K562 (cell line): ENCODE data around the gene LRRC25. TPM values are rescaled to one million over a fixed set of nuclear protein-coding genes. Genes with fewer than 3 reads are reported as not detected.

Source experiments
- ATAC-seq: fragments of 200-7000 bp; cut with Tn5 transposase; 3 replicates; pipeline ENCODE4 v1.9.1; 2020; ENCODE audit warnings: moderate library complexity
- BruUV-seq: library from RNA; stranded (reverse); fragments of 400-500 nt; replicated peaks from 2 replicates; lab custom pipeline; 2021; lab: Mats Ljungman, UMichigan
- CTCF ChIA-PET: fragments of 300-600 bp; formaldehyde crosslinking; extraction: SDS; loops from one replicate; lab custom pipeline; 2021; ENCODE audit warnings: low intra/inter-chr PET ratio; lab: Yijun Ruan, JAX
- POLR2A ChIA-PET: fragments of 300-600, 350-650 bp; sonication (Branson Sonifier 250); formaldehyde crosslinking; extraction: SDS; loops from one replicate; lab custom pipeline; 2021; ENCODE audit warnings: antibody characterized with exemption, inconsistent platforms; lab: Yijun Ruan, JAX
- DNase-seq, 4 experiments: peaks; one replicate each; pipeline versions ENCODE4 v3.0.0 to v3.0.0-alpha.2; 2011 to 2018; ENCODE audit warnings: low spot score in 3 of 4, mixed read lengths in 3 of 4; ENCODE audit errors: extremely low read depth in 1 of 4
- FAIRE-seq: peaks from 2 replicates; lab custom pipeline; 2011; peaks lifted over from hg19 to GRCh38; lab: Jason Lieb, UNC
- H2AFZ ChIP-seq: 2 replicates; pipeline ENCODE4 v1.6.0; 2011; ENCODE audit warnings: low read depth, low read length, control low read depth, inconsistent platforms
- H3K27ac ChIP-seq: fragments of 200-600 bp; 3 replicates; pipeline ENCODE4 v1.8.0; 2011; ENCODE audit warnings: low read depth, mild to moderate bottlenecking, control low read depth, inconsistent platforms, low read length, moderate library complexity, mixed read lengths; ENCODE audit errors: extremely low read depth
- H3K27me3 ChIP-seq, 2 experiments: fragments of 300-600 bp in 1 of 2; 2 replicates in 1 of 2; 3 replicates in 1 of 2; pipeline versions ENCODE4 v1.6.0 to v1.8.0; 2011; ENCODE audit warnings: inconsistent platforms in 2 of 2, low read length in 2 of 2, mild to moderate bottlenecking in 1 of 2, mixed read lengths in 1 of 2, moderate library complexity in 1 of 2; ENCODE audit not compliant: control insufficient read depth in 2 of 2, insufficient read depth in 2 of 2
- H3K36me3 ChIP-seq: fragments of 300-600 bp; 3 replicates; pipeline ENCODE4 v1.8.0; 2011; ENCODE audit warnings: mild to moderate bottlenecking, low read length, inconsistent platforms; ENCODE audit not compliant: control insufficient read depth, insufficient read depth
- H3K4me1 ChIP-seq, 2 experiments: fragments of 200-600 bp in 1 of 2; replicated peaks in 1 of 2; 2 replicates in 1 of 2; 3 replicates in 1 of 2; pipeline versions ENCODE4 v1.5.1 to v1.8.0; 2011; ENCODE audit warnings: inconsistent platforms in 2 of 2, low read length in 2 of 2, mild to moderate bottlenecking in 1 of 2, mixed read lengths in 1 of 2, moderate library complexity in 1 of 2; ENCODE audit not compliant: control insufficient read depth in 2 of 2, insufficient read depth in 2 of 2
- H3K4me2 ChIP-seq: 2 replicates; pipeline ENCODE4 v1.6.1; 2011; ENCODE audit warnings: low read length, control low read depth, inconsistent platforms, mixed read lengths; ENCODE audit not compliant: insufficient read depth
- H3K4me3 ChIP-seq: fragments of 200-600 bp; sonication (generic), shearing (Covaris generic); 2 replicates; pipeline ENCODE4 v1.5.1; 2016; ENCODE audit warnings: control low read depth, inconsistent platforms
- H3K79me2 ChIP-seq: fragments of 200-600 bp; 3 replicates; pipeline ENCODE4 v1.8.0; 2011; ENCODE audit warnings: low read length, inconsistent platforms; ENCODE audit not compliant: control insufficient read depth, insufficient read depth
- H3K9ac ChIP-seq, 2 experiments: 2 replicates each; pipeline versions ENCODE4 v1.6.0 to v1.6.1; 2011; ENCODE audit warnings: low read depth in 2 of 2, low read length in 2 of 2, control low read depth in 1 of 2, inconsistent platforms in 1 of 2, mild to moderate bottlenecking in 1 of 2, mixed read lengths in 1 of 2; ENCODE audit not compliant: insufficient read depth in 1 of 2
- H3K9me1 ChIP-seq: one replicate; pipeline ENCODE4 v1.6.0; 2011; ENCODE audit warnings: inconsistent platforms, mild to moderate bottlenecking, low read length, moderate library complexity; ENCODE audit not compliant: control insufficient read depth, insufficient read depth
- H3K9me3 ChIP-seq: replicated peaks from 2 replicates; pipeline ENCODE4 v1.5.1; 2011; ENCODE audit warnings: low read depth, low read length, inconsistent platforms; ENCODE audit not compliant: control insufficient read depth, insufficient read depth
- H4K20me1 ChIP-seq: replicated peaks from 2 replicates; pipeline ENCODE4 v1.6.1; 2011; ENCODE audit warnings: low read length, inconsistent platforms, mixed read lengths; ENCODE audit not compliant: control insufficient read depth, insufficient read depth
- RBM22 ChIP-seq: fragments of 200-400 bp; formaldehyde crosslinking; IDR thresholded peaks from 2 replicates; pipeline ENCODE4 v1.6.1; 2018; ENCODE audit warnings: low read length, low read depth; ENCODE audit not compliant: poor library complexity, severe bottlenecking
- STAT6 ChIP-seq: sonication (generic); formaldehyde crosslinking; IDR thresholded peaks from 2 replicates; pipeline ENCODE4 v1.8.1; 2023; ENCODE audit warnings: mild to moderate bottlenecking, missing genetic modification reagents
- WGBS: fragments of 100-300 bp; shearing (Covaris generic); methylation state at CpG from one replicate; pipeline ENCODE4 v1.1.6; 2016; ENCODE audit warnings: low coverage, mixed read lengths; ENCODE audit not compliant: insufficient coverage; ENCODE audit errors: missing lambda C conversion rate; 5-methylcytosine and 5-hydroxymethylcytosine counted together
- in situ Hi-C: fragments of 300-500 bp; cut with MboI; formaldehyde crosslinking; loops from 4 replicates; pipeline ENCODE4 v1.15.0; 2018; ENCODE audit warnings: inconsistent platforms, mixed read lengths
- intact Hi-C: fragments of 100-400 bp; cut with micrococcal nuclease; formaldehyde crosslinking; loops from 2 replicates; pipeline ENCODE4 v1.14.2; 2022
- polyA plus RNA-seq, 8 experiments: library from polyadenylated mRNA; depleted of rRNA in 4 of 8; stranded (reverse) in 5 of 8; unstranded in 3 of 8; fragments of >200 nt; fragmentation: Nextera tagmentation in 2 of 8; fragmentation: Illumina TruSeq in 1 of 8; extraction: Ambion mirVana in 2 of 8; extraction: Trizol in 1 of 8; gene quantifications; 2 replicates each; pipeline versions ENCODE4 v1.2.1 to v1.2.3, GENCODE V29; 2011 to 2014; ENCODE audit warnings: inconsistent platforms in 1 of 8, missing spikeins in 1 of 8
- total RNA-seq, 7 experiments: library from RNA; depleted of rRNA in 6 of 7; stranded (reverse); fragments of >200 nt in 6 of 7; fragmentation: Illumina TruSeq in 2 of 7; extraction: Trizol in 2 of 7; gene quantifications; 2 replicates each; pipeline versions ENCODE4 v1.2.1 to v1.2.3, GENCODE V29; 2011 to 2021; ENCODE audit warnings: low replicate concordance in 1 of 7

LRRC25 gene
- total and polyA plus RNA-seq, 9 of the 15 experiments (the other 6 are each of a cell fraction or from before 2014, with no cell fraction given) = 0.07 to 0.36 (median 0.10) TPM; not detected in 3

GRCh38 chr19:18446811-18447359, 49.5 kb upstream of the LRRC25 start:
- H3K9ac ChIP-seq = peak overlapping the region in 1 of 2 experiments; percentile 74; a peak in 2 of 4 replicates
- POLR2A ChIA-PET = interaction anchor here (1.3 kb wide), 1 partner anchor 10 kb away, joined by 6 read pairs; no protein-coding TSS in a partner anchor
- peaks cover 7% of the 10 kb centered on the region for H3K9me1 ChIP-seq
- no TSS peak for BruUV-seq
- WGBS = 91% methylated on average over 11 of the region's 12 CpGs
- H3K27me3 ChIP-seq = no peaks in the 10 kb centered on the region
- ATAC-seq = no peak
- no peak for TF ChIP-seq STAT6
- peak; percentile 47 for TF ChIP-seq RBM22
- TF ChIP-seq, all 486 proteins: peak for 1
- Histone ChIP-seq H3K79me2 (peaks cover 3% of the 10 kb centered on the region; the same call in 1 of the 3 replicates), H2AFZ (no peak overlapping the region), H3K4me3 (no peak overlapping the region), H3K4me2 (no peak overlapping the region), H3K4me1 (peaks cover 7 to 66% of the 10 kb centered on the region in 2 experiments; a peak in 4 of 5 replicates), H3K9me3 (no peaks in the 10 kb centered on the region), H4K20me1 (0 out of 2 replicates have a peak, but pooled peaks cover under 1% of the 10 kb centered on the region), H3K27ac (no peak overlapping the region), H3K36me3 (peaks cover 88% of the 10 kb centered on the region)
- CTCF ChIA-PET = no interaction called here
- DNase-seq = no peak
- no peak for FAIRE-seq
- intact Hi-C loops = no loop called here
- in situ Hi-C loops = no loop called here
